Skeletal muscle satellite cell (primary cell): Measurements from ENCODE around the gene OR1J1. TPM values are rescaled to one million over a fixed set of nuclear protein-coding genes. Genes with fewer than 3 reads are reported as not detected.

Source experiments
- H3K27me3 ChIP-seq: 2 replicates; pipeline ENCODE4 v1.7.0; 2013; ENCODE audit warnings: low read length; ENCODE audit not compliant: control insufficient read depth, insufficient read depth
- H3K36me3 ChIP-seq: 2 replicates; pipeline ENCODE4 v1.7.0; 2013; ENCODE audit warnings: mild to moderate bottlenecking, control low read depth, low read length; ENCODE audit not compliant: insufficient read depth
- H3K4me1 ChIP-seq: 2 replicates; pipeline ENCODE4 v1.7.0; 2013; ENCODE audit warnings: low read length; ENCODE audit not compliant: control insufficient read depth, insufficient read depth
- H3K4me2 ChIP-seq: 2 replicates; pipeline ENCODE4 v1.7.0; 2013; ENCODE audit warnings: mild to moderate bottlenecking, low read length
- H3K4me3 ChIP-seq: 2 replicates; pipeline ENCODE4 v1.7.0; 2013; ENCODE audit warnings: low read length
- H3K9ac ChIP-seq: 2 replicates; pipeline ENCODE4 v1.7.0; 2013; ENCODE audit warnings: mild to moderate bottlenecking, low read depth, low read length, moderate library complexity
- H3K9me3 ChIP-seq: replicated peaks from 2 replicates; pipeline ENCODE4 v1.7.0; 2013; ENCODE audit warnings: mild to moderate bottlenecking, control low read depth, low read length
- total RNA-seq: library from RNA; depleted of rRNA; stranded (reverse); fragments of >200 nt; gene quantifications from 2 replicates; pipeline ENCODE4 v1.2.3, GENCODE V29; 2012; rRNA removed

The OR1J1 gene, protein sequence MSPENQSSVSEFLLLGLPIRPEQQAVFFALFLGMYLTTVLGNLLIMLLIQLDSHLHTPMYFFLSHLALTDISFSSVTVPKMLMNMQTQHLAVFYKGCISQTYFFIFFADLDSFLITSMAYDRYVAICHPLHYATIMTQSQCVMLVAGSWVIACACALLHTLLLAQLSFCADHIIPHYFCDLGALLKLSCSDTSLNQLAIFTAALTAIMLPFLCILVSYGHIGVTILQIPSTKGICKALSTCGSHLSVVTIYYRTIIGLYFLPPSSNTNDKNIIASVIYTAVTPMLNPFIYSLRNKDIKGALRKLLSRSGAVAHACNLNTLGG
- not detected in 2 replicates for total RNA-seq

DNA sequence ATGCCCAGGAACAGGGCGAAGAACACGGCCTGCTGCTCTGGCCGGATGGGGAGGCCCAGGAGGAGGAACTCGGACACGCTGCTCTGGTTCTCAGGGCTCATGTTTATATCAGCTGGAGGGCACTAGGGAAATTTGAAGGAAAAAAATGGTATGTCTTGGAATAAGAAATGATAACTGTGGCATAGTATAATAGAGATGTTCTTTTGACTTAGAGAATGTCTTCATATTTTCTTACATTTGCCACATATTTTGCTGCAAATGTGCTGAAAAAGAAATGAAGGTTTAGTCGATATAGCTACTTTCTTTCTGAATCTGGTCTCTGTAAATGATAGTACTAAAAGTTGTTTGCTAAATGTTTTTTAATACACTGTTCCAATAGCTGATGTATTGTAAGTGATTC is at the start of gene OR1J1:
Gene OR1J1, minus strand, starts transcription at position 101 of the 400 bp plus-strand sequence. Its CDS starts 0 bp downstream, at position 101.
- no peak within 1 kb of the TSS for H3K4me2 ChIP-seq
- no peaks in the 10 kb centered on the region for H3K4me1 ChIP-seq
- H3K9ac ChIP-seq, result no peak within 1 kb of the TSS

DNA sequence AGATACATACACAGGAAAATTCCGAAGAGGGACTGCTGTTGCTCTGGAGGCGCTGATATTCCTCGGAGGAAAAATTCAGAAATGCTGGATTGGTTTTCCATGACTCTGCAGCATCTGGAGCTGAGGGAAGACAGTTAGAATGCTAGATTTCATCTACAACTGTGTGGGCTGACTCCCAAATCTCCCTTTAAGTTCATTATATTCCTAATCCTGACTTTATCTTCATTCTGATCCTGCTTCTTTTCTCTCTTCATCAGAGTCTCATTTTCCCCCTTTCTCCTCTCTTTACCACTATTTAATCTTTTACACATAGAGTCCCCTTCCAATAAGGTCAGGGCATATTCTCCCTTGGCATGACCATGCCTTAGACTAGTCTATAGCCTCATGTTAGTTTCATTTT is 49.5 kb upstream of the OR1J1 start, which contains the start of gene OR1N1:
Gene OR1N1, minus strand, starts transcription at position 101 of the 400 bp plus-strand sequence. Its CDS starts 0 bp downstream, at position 101.
- Histone ChIP-seq H3K4me1 (no peaks in the 10 kb centered on the region), H3K36me3 (no peaks in the 10 kb centered on the region), H3K4me2 (no peak within 1 kb of the TSS), H3K9ac (no peak within 1 kb of the TSS), H3K9me3 (no peaks in the 10 kb centered on the region), H3K4me3 (no peak within 1 kb of the TSS), H3K27me3 (peaks cover 12% of the 10 kb centered on the region)

More for the DNA sequence above, at the start of gene OR1J1:
- no peak within 1 kb of the TSS for H3K4me3 ChIP-seq
- H3K27me3 ChIP-seq, result peaks cover 54% of the 10 kb centered on the region
- no peaks in the 10 kb centered on the region for H3K9me3 ChIP-seq
- H3K36me3 ChIP-seq, result no peaks in the 10 kb centered on the region

DNA sequence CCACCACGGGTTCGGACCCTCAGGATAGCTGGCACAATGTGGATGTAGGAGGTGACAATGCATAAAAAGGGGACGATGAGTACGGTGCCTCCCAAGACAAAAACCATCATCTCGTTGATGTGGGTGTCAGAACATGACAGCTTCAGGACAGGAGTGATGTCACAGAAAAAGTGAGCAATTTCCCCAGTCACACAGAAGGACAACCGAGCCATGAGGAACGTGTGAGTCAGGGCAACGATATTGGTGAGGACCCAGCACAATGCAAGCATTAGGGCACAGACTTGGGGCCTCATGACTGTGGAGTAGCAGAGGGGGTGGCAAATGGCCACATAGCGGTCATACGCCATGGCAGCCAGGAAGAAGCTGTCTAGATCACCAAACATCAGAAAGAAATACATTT is 48.9 kb upstream of the OR1J1 start:
- Histone ChIP-seq H3K9ac (no peak overlapping the region), H3K4me2 (no peak overlapping the region), H3K27me3 (peaks cover 12% of the 10 kb centered on the region), H3K4me3 (no peak overlapping the region), H3K9me3 (no peaks in the 10 kb centered on the region), H3K36me3 (no peaks in the 10 kb centered on the region), H3K4me1 (no peaks in the 10 kb centered on the region)

DNA sequence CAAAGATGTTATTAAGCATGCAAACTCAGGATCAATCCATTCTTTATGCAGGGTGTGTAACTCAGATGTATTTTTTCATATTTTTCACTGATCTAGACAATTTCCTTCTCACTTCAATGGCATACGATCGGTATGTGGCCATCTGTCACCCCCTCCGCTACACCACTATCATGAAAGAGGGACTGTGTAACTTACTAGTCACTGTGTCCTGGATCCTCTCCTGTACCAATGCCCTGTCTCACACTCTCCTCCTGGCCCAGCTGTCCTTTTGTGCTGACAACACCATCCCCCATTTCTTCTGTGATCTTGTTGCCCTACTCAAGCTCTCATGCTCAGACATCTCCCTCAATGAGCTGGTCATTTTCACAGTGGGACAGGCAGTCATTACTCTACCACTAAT is 41.6 kb upstream of the OR1J1 start:
- Histone ChIP-seq H3K4me3 (no peak overlapping the region), H3K4me2 (no peak overlapping the region), H3K27me3 (peaks cover 23% of the 10 kb centered on the region), H3K36me3 (no peaks in the 10 kb centered on the region), H3K9ac (no peak overlapping the region), H3K9me3 (no peaks in the 10 kb centered on the region), H3K4me1 (no peaks in the 10 kb centered on the region)

DNA sequence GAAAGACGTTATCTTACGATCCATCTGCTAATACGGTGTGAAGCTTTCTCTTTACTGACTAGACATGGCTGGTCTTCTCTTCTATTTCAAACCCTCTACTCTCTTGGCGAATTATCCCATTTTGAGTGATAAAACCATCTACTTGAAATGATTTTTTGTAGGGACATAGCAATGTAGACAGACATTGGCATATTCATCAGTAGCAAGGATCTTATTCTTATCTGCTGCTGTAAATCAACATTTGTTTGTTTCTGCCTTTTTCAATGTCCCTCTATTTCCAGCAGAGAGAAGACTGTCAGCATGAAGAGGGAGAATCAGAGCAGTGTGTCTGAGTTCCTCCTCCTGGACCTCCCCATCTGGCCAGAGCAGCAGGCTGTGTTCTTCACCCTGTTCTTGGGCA is 41.1 kb upstream of the OR1J1 start, which contains the start of gene OR1J4:
Gene OR1J4, plus strand, starts transcription at position 301 of the 400 bp plus-strand sequence. Its CDS starts 0 bp downstream, at position 301.
- H3K36me3 ChIP-seq, result no peaks in the 10 kb centered on the region
- no peaks in the 10 kb centered on the region for H3K9me3 ChIP-seq
- no peaks in the 10 kb centered on the region for H3K4me1 ChIP-seq
- H3K4me2 ChIP-seq, result no peak within 1 kb of the TSS
- no peak within 1 kb of the TSS for H3K9ac ChIP-seq
- H3K27me3 ChIP-seq, result peaks cover 28% of the 10 kb centered on the region
- no peak within 1 kb of the TSS for H3K4me3 ChIP-seq

DNA sequence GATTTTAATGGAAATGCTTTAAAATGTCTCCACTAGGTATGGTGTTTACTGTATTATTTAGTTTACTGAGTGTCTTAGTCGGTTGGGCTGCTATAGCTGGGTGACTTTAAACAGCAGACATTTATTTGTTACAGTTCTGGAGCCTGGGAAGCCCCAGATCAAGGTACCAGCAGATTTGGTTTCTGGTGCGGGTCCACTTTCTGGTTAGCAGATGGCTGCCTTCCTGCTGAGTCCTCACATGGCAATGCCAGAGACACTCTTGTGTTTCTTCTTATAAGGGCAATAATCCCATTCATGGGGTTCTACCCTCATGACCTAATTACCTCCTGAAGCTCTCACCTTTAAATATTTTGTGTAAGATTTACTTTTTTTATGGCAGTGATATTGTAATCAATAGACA is 40.5 kb upstream of the OR1J1 start:
- Histone ChIP-seq H3K4me1 (no peaks in the 10 kb centered on the region), H3K9me3 (no peaks in the 10 kb centered on the region), H3K4me3 (no peak overlapping the region), H3K36me3 (no peaks in the 10 kb centered on the region), H3K4me2 (no peak overlapping the region), H3K27me3 (peaks cover 28% of the 10 kb centered on the region), H3K9ac (no peak overlapping the region)

DNA sequence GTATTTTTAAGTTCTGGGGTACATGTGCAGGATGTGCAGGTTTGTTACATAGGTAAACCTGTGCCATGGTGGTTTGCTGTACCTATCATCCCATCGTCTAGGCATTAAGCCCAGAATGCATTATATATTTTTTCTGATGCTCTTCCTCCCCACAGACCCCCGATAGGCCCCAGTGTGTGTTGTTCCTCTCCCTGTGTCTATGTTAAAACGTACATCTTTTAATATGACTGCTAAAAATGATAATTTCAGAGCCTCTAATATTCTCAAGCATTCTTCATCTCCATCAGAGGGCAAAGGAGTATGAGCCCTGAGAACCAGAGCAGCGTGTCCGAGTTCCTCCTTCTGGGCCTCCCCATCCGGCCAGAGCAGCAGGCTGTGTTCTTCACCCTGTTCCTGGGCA is 32.8 kb upstream of the OR1J1 start, which contains the start of gene OR1J2:
Gene OR1J2, plus strand, starts transcription at position 301 of the 400 bp plus-strand sequence. Its CDS starts 0 bp downstream, at position 301.
- Histone ChIP-seq H3K4me2 (no peak within 1 kb of the TSS), H3K9me3 (no peaks in the 10 kb centered on the region), H3K4me1 (no peaks in the 10 kb centered on the region), H3K4me3 (no peak within 1 kb of the TSS), H3K27me3 (peaks cover 30% of the 10 kb centered on the region), H3K36me3 (no peaks in the 10 kb centered on the region), H3K9ac (no peak within 1 kb of the TSS)

DNA sequence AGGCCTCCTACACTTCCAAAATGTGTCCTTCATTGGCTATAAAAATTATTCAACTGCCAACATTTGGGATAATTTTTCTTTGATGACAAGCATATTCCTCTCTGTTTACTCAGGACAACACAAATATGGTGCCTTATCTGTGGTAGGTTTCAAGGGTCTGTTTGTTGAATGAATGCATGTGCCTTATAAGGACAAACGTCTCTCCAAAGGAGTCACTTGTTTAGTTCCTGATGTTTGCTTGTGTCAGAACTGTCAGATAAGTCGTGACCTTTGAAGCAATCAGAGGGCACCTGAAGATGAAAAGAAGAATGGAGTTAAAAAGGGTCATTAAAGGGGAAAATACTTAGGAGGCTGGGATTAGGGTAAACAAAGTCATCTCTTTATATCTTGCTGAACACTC is 29.2 kb upstream of the OR1J1 start:
- Histone ChIP-seq H3K4me1 (no peaks in the 10 kb centered on the region), H3K9me3 (no peaks in the 10 kb centered on the region), H3K4me2 (no peak overlapping the region), H3K36me3 (no peaks in the 10 kb centered on the region), H3K4me3 (no peak overlapping the region), H3K27me3 (peaks cover 11% of the 10 kb centered on the region), H3K9ac (no peak overlapping the region)

DNA sequence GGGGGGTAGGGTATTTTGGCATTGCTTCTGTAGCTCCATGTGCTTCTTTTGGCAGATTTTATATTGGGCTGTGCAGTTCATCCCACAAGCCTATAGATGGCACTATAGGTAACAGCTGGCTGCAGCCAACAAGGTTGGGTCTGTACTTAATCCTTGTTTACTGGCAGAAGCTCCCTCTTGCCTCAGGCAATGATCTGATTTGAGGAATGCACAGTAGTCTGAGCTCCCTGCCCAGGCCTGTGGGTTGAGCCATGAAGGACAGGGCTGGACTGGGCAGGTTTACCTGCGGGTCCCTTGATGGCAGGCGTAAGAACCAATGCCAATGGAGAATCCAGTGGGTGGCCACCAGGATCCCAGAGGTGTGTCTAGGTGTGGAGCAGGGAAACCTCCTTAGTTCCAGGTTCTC is 21.2 kb upstream of the OR1J1 start:
- H3K9ac ChIP-seq, result no peak overlapping the region
- no peak overlapping the region for H3K4me2 ChIP-seq
- H3K9me3 ChIP-seq, result no peaks in the 10 kb centered on the region
- no peaks in the 10 kb centered on the region for H3K36me3 ChIP-seq
- no peaks in the 10 kb centered on the region for H3K4me1 ChIP-seq
- no peak overlapping the region for H3K4me3 ChIP-seq
- peaks cover 32% of the 10 kb centered on the region for H3K27me3 ChIP-seq

DNA sequence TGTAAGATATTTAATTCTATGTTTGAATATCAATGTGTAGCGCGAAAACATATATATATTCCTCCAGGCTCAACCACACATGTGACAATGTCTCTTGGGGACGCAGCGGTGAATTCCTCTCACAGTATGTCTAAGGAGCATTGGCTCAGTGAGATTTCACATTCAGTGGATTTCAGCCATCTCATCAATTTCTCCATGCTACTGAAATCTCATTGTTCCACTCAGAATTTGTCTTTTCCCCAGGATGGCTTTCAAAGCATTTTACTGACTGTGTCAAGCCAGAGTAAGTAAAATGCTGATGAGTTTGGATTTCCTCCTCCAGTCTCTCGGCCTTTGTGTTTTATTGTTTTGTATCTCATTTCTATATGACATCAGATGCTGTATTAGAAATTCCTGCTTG is 1.3 kb upstream of the OR1J1 start:
- Histone ChIP-seq H3K27me3 (peaks cover 43% of the 10 kb centered on the region), H3K9me3 (no peaks in the 10 kb centered on the region), H3K36me3 (no peaks in the 10 kb centered on the region), H3K4me3 (no peak overlapping the region), H3K4me2 (no peak overlapping the region), H3K9ac (no peak overlapping the region), H3K4me1 (no peaks in the 10 kb centered on the region)

DNA sequence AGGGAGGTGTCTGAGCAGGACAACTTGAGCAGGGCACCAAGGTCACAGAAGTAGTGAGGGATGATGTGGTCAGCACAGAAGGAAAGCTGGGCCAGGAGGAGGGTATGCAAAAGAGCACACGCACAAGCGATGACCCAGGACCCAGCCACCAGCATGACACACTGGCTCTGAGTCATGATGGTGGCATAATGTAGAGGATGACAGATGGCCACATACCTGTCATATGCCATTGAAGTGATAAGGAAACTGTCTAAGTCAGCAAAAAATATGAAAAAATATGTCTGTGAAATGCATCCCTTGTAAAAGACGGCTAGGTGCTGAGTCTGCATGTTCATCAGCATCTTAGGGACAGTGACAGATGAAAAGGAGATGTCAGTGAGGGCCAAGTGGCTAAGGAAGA is 380 bp downstream of the OR1J1 start:
- Histone ChIP-seq H3K4me3 (no peak overlapping the region), H3K4me2 (no peak overlapping the region), H3K27me3 (peaks cover 56% of the 10 kb centered on the region), H3K9ac (no peak overlapping the region), H3K36me3 (no peaks in the 10 kb centered on the region), H3K9me3 (no peaks in the 10 kb centered on the region), H3K4me1 (no peaks in the 10 kb centered on the region)

DNA sequence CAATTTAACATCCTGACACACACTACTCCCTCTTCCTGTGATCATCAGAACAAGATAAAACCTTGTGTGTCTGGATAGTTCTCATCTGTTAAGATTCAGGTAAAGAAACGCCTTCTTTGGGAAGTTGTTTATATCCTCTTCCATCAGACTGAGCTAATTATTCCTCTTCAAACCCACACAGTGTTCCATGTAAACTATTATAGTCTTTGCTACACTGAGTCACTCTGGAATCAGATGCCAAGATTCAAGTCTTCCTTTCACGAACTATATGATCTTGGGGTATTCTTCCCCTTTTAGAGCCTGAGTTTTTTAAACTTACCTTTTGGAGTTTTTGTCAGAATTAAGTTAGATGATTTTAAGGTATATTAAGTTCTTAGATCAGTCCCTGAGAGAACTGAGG is 2.0 kb downstream of the OR1J1 start:
- Histone ChIP-seq H3K27me3 (peaks cover 58% of the 10 kb centered on the region), H3K9ac (no peak overlapping the region), H3K4me1 (no peaks in the 10 kb centered on the region), H3K36me3 (no peaks in the 10 kb centered on the region), H3K4me3 (no peak overlapping the region), H3K4me2 (no peak overlapping the region), H3K9me3 (no peaks in the 10 kb centered on the region)
